DOHH2 (cell line): ENCODE results near the gene TNFSF15.

Experiments
- EZH2phosphoT487 ChIP-seq: fragments of 200-600 bp; sonication (generic); IDR thresholded peaks from 2 replicates; pipeline ENCODE4 v1.6.1; 2017; ENCODE audit warnings: borderline replicate concordance, mild to moderate bottlenecking, antibody characterized with exemption, low read length, moderate library complexity, mixed read lengths
- TF ChIP-seq, protein P1 (sequence below): fragments of 200-600 bp; sonication (generic); IDR thresholded peaks from one replicate; pipeline ENCODE4 v1.5.1; 2014; ENCODE audit warnings: antibody characterized with exemption, mild to moderate bottlenecking, low read depth, low read length; ENCODE audit not compliant: poor library complexity, severe bottlenecking

DNA sequence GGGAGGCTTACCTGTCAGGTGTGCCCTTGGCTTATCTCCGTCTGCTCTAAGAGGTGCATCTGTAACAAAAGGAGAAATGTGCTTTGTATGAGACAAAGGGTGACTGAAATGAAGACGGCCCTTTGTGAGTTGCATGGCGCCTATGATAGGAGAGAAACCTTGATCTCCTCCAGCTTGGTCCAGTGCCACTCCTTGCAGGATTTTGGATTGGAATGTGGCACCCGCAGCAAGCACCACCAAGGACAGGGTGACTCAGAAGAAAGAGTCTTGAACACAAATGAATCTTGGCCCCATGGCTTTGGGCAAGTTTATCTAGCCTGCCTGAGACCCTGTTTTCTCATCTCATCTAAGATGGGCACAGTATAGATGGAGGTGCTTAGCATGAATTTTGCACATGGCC, 13.4 kb downstream of the TNFSF15 start:
- TF ChIP-seq, protein P1, sequence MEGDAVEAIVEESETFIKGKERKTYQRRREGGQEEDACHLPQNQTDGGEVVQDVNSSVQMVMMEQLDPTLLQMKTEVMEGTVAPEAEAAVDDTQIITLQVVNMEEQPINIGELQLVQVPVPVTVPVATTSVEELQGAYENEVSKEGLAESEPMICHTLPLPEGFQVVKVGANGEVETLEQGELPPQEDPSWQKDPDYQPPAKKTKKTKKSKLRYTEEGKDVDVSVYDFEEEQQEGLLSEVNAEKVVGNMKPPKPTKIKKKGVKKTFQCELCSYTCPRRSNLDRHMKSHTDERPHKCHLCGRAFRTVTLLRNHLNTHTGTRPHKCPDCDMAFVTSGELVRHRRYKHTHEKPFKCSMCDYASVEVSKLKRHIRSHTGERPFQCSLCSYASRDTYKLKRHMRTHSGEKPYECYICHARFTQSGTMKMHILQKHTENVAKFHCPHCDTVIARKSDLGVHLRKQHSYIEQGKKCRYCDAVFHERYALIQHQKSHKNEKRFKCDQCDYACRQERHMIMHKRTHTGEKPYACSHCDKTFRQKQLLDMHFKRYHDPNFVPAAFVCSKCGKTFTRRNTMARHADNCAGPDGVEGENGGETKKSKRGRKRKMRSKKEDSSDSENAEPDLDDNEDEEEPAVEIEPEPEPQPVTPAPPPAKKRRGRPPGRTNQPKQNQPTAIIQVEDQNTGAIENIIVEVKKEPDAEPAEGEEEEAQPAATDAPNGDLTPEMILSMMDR, result no peak
- no peak for TF ChIP-seq EZH2phosphoT487
